ENCODE data around the gene GGN. TPM values are rescaled to one million over a fixed set of nuclear protein-coding genes. Genes with fewer than 3 reads are reported as not detected.

The GGN gene
- polyA plus RNA-seq, 1 donor (not counting 4 experiments of a cell fraction or from before 2014, with no cell fraction given), result not detected

- Histone ChIP-seq H2AFZ (ENCODE audit: control insufficient read depth, low read length) (no peak overlapping the region), H3K9me1 (ENCODE audit: control insufficient read depth, extremely low read depth, insufficient read depth, low read length) (peaks cover 2% of the 10 kb centered on the region), H4K20me1 (ENCODE audit: control insufficient read depth, extremely low read depth, insufficient read depth, low read length) (no peaks in the 10 kb centered on the region), H3K79me2 (ENCODE audit: control insufficient read depth, insufficient read depth, low read length) (peaks cover 4% of the 10 kb centered on the region), H3K9me3 (ENCODE audit: control insufficient read depth, low read depth, low read length) (no peaks in the 10 kb centered on the region), H3K4me2 (ENCODE audit: control insufficient read depth, extremely low read depth, insufficient read depth, low read depth, low read length) (peak overlapping the region; percentile 22), H3K27ac (ENCODE audit: control insufficient read depth, insufficient read depth, low read length) (no peak overlapping the region), H3K36me3 (ENCODE audit: control insufficient read depth in 2 of 2, extremely low read depth in 1 of 2, insufficient read depth in 2 of 2, low read length in 2 of 2) (peaks cover 4 to 5% of the 10 kb centered on the region in 2 experiments), H3K4me1 (ENCODE audit: control insufficient read depth, extremely low read depth, insufficient read depth, low read length) (peaks cover 16% of the 10 kb centered on the region), H3K4me3 (ENCODE audit: control insufficient read depth in 2 of 3, extremely low read depth in 1 of 3, insufficient read depth in 2 of 3, low read depth in 1 of 3, low read length in 3 of 3) (peak overlapping the region in 2 of 3 experiments; percentile 35 to 67), H3K27me3 (ENCODE audit: control insufficient read depth, extremely low read depth, insufficient read depth, low read length) (no peaks in the 10 kb centered on the region), H3K9ac (ENCODE audit: control insufficient read depth, extremely low read depth, insufficient read depth, low read length) (no peak overlapping the region)
- TF ChIP-seq EZH2 (IDR thresholded peaks at IDR 0.05; ENCODE audit: low read length), result no peak
- TF ChIP-seq CTCF (optimal IDR thresholded peaks at IDR 0.05 in 1 of 3, IDR thresholded peaks at IDR 0.05 in 1 of 3, conservative IDR thresholded peaks at IDR 0.05 in 1 of 3; ENCODE audit: extremely low read depth in 1 of 3, insufficient read depth in 2 of 3, low read length in 3 of 3), result no peak
- DNase-seq (ENCODE audit: low read depth, low spot score) (no peak), FAIRE-seq (no peak)
- dilution Hi-C loops (cut with MboI; ENCODE audit: extremely low pct_ligation_motif_present, low sequenced_read_pairs), result no loop called here
Measured at GRCh38 chr19:38389957-38390924, 2.4 kb upstream of the GGN start.

- no peak for DNase-seq (ENCODE audit: low read depth, low spot score)
- H3K27ac ChIP-seq (ENCODE audit: control insufficient read depth, insufficient read depth, low read length), result peak overlapping the region; percentile 40
Measured at GRCh38 chr19:38389101-38389925, 1.5 kb upstream of the GGN start.

More at GRCh38 chr19:38389101-38389925, 1.5 kb upstream of the GGN start:
- peak overlapping the region; percentile 94 for H3K4me2 ChIP-seq (ENCODE audit: control insufficient read depth, extremely low read depth, insufficient read depth, low read depth, low read length)
- H3K27me3 ChIP-seq (ENCODE audit: control insufficient read depth, extremely low read depth, insufficient read depth, low read length), result no peaks in the 10 kb centered on the region
- H3K9me3 ChIP-seq (ENCODE audit: control insufficient read depth, low read depth, low read length), result no peaks in the 10 kb centered on the region
- H3K4me1 ChIP-seq (ENCODE audit: control insufficient read depth, extremely low read depth, insufficient read depth, low read length), result peaks cover 16% of the 10 kb centered on the region
- H3K4me3 ChIP-seq (ENCODE audit: control insufficient read depth in 2 of 3, extremely low read depth in 1 of 3, insufficient read depth in 2 of 3, low read depth in 1 of 3, low read length in 3 of 3), result peak overlapping the region; percentile 67 to 88 (median 74)
- H4K20me1 ChIP-seq (ENCODE audit: control insufficient read depth, extremely low read depth, insufficient read depth, low read length), result peaks cover 7% of the 10 kb centered on the region
- FAIRE-seq, result peak; percentile 71
- H3K36me3 ChIP-seq (ENCODE audit: control insufficient read depth in 2 of 2, extremely low read depth in 1 of 2, insufficient read depth in 2 of 2, low read length in 2 of 2), result peaks cover 7 to 8% of the 10 kb centered on the region in 2 experiments
- peaks cover 4% of the 10 kb centered on the region for H3K79me2 ChIP-seq (ENCODE audit: control insufficient read depth, insufficient read depth, low read length)
- peak overlapping the region; percentile 71 for H3K9ac ChIP-seq (ENCODE audit: control insufficient read depth, extremely low read depth, insufficient read depth, low read length)
- peaks cover 2% of the 10 kb centered on the region for H3K9me1 ChIP-seq (ENCODE audit: control insufficient read depth, extremely low read depth, insufficient read depth, low read length)
- TF ChIP-seq CTCF (optimal IDR thresholded peaks at IDR 0.05 in 1 of 3, IDR thresholded peaks at IDR 0.05 in 1 of 3, conservative IDR thresholded peaks at IDR 0.05 in 1 of 3; ENCODE audit: extremely low read depth in 1 of 3, insufficient read depth in 2 of 3, low read length in 3 of 3) (no peak), EZH2 (IDR thresholded peaks at IDR 0.05; ENCODE audit: low read length) (no peak)
- dilution Hi-C loops (cut with MboI; ENCODE audit: extremely low pct_ligation_motif_present, low sequenced_read_pairs), result no loop called here
- peak overlapping the region; percentile 53 for H2AFZ ChIP-seq (ENCODE audit: control insufficient read depth, low read length)
